ENCODE results near the gene FBXO2.

FBXO2 gene

DNA sequence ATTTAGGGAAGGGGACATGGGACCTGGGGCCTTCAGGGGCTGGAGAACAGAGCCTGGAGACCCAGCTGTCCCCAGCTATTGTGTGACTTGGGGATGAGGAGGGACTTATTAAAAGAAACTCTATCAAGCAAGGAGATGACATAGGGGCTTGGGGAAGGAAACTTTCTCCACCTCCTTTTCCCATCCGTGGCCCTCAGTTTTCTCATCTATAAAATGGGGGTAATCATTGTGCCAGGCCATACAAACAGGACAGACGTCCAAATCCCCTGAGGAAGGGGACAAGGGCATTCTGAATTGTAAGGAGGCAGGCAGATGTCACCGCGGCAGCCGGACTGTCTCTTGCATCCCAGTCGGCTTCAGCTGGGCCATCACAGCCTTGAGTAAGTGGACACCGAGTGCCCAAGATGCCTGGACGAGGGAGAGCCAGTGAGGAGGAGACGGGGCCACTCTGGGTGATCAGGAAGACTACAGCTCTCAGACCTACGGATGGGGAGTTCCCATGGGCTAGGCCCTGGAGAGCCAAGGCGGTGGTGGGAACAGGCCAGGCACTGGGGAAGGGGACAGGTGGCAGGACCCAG lies 1.9 kb downstream of the FBXO2 start:
- DNase-seq = no peak

DNA sequence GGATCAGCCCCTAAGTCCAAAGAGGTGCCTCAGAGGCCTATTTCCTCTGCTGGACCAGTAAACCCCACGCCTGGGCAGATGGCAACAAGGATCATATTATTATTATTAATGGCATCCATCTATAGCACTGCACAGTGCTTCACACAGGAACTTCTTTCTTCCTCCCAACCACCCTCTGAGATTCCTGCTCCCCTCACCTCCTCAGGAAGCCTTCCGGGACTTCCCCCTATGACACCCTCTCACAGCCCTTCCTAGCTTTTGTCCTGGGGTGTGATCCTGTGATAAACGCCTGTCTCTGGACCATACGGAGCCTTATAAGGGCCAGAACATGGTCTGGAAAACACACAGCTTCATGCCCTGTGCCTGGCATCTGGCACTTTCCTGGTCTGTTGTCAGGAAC lies 3.2 kb downstream of the FBXO2 start:
- no peak for DNase-seq

DNA sequence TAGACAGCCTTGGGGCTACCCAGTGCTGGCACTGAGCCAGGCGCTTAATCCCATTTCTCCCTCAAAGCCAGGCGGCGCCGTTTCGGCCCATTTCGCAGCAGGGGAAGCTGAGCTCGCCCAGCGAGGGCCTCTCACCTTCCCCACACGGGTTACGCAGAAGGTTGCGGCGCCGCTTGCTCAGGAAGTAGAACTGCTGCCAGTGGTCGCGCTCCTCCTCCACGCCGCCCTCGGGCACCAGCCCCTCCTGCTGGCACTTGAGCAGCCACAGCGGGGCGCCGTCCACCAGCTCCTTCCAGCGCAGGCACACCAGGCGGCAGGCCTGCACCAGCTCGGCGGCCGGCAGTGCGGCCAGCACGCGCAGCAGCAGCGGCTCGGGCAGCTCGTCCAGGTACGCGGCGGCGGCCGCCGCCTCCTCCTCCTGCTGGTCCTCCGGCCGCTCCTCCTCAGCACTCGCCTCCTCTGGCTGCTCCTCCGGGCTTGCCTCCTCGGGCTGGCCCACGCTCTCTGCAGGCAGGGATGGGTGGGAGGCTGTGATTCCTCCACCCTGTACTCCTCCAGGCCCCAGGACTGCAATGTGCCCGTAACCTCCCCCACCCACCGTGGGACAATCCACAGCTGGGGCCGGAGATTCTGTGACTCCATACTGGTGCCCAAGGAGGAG lies 3.8 kb downstream of the FBXO2 start:
- DNase-seq = peak; percentile 70

DNA sequence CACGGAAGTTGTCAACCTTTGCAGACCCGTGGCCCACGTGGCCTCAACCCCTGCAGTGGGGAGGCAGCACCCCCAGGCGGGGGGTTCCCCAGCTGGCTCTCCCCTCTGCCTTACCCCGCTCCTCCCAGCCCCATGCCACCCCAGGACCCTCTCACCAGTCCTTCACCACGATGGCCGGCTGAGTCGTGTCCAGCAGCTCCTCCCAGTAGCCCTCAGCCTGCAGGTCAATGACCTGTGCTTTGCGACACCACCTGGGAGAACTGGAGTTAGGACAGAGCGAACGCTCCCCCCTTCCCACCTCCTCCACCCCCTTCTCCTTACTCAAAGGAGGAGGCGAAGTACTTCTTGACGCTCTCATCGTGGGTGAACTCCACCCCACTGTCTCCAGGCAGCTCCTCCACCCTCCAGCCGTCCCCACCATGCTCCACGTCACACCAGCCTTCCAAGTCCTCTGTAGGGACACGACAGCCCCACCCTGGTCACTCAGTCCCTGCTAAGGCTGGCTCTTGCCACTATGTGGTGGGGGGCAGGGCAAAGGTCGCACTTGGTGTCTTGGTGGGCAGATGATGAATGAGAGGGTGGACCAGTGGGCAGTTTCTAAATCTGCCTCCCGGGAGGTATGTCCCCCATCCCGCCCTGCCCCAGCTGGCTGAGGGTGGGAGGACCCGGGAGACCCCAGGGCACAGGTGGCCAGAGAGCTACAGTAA lies 4.5 kb downstream of the FBXO2 start:
- DNase-seq = no peak

DNA sequence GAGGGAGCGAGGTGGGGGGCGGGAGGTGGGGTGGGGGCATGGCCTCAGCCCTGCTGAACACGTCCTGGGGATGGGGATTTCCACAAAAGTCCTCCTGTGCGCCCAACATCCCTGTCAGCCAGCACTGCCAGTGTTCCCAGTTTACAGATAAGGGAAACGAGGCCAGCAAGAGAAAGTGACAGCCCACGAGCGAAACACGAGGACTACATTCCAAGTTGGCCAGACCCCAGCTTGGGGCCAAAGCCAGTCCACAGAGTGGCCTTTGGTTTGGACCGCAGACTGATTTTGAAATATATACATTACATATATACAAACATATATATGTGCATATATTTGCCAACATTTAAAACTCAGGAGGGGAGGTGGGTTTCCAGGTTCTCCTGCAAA lies 5.0 kb downstream of the FBXO2 start:
- no peak for DNase-seq

DNA sequence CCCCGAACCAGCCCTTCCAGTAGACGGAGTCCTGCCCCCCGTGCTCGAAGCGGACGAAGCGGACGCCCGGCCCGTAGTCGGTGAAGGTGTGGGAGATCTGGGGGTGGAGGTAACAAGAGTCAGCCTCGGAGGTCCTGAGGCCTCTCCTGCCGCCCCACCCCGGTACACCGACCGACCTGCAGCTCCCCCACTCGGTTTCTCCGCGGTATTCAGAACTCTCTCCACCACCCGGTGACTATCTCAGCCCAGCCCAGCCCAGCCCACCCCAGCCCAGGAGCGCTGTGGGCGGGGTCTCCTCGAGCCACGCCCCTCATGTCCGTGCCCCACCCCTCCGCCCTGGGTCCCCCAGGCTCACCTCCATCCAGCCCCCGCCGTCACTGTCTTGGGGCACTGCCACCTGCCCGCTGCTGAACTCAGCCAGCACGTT lies 5.5 kb downstream of the FBXO2 start:
- DNase-seq = no peak

DNA sequence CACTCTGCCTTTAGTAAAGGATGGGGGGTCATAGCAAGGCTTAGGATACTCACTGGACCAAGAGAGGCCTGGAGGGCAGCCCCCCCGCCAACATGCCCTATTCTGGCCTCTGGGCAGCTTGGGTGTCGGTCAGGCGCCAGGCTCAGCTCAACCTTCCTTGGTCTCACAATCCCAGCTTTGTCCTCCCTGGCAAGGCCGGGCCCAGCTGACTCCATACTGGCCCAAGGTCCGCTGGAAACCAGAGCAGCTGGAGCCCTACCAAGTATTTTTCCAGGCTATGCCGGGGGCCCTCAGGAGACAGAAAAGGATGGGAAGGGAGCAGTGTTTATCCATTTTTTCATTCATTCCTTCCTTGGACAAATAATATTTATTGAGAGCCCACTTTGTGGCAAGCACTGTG lies 6.2 kb downstream of the FBXO2 start:
- peak; percentile 53 for DNase-seq

DNA sequence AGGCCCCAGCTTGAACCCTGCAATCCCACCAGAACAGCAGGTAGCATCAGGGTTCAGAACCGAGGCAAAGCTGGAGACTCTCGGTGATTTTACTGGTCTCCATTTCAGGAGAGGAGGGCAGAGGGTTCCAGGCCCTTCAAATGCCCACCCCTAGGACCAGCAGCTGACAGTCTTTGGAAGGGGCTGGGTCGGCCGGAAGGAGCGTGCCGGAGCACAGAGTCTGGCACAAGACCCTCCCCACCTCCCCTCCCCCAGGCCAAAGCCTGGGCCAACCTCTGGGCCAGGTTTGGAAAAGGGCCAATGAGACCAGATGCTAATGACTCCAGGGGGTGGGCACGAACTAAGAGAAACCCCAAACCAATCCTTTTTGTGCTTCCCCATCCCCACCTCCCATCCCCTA lies 6.9 kb downstream of the FBXO2 start:
- DNase-seq = no peak

DNA sequence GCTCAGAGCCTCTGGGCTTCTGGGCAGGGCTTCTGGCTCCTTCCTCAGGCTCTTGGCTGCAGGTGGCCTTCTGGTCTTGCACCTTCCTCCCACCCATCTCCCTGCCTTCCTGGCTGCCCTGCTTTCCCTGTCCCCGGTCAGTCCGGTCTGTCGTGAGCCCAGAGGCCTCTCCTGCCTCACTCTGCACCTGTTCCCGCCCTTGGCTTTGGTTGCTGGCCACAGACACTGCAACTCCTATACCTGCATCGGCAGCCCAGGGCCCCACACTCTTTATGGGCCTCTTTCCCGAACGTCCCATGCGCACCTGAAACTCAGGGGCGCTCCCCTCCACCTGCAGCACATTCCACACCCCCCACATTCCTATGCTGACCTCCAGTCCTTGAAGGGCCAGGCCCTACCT lies 7.9 kb downstream of the FBXO2 start:
- DNase-seq = no peak

DNA sequence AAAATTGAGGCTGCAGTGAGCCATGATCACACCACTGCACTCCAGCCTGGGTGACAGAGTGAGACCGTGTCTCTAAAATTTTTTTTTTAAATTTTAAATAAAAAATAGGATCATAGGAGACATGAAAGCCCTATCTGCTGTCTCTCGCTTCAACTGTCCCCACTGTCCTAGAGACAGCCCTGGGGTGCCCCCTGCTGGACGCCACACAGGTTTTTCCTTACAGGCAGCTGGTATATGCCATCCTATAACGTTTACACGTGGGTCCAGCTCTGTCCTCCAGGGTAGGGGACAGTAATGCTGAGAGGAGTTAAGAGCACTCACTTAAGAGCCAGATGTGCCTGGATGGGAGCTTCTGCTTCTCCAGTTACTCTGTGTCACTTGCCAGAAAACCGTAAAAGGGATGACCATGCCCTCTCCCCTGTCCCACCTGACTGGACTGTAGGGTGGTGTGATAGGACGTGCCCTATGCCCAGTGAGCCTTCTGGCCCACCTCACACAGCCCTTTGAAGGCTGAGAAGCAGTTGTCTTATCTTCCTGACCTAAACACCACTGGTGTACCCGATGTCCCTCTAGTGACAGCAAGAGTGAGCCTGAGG lies 8.5 kb downstream of the FBXO2 start:
- peak; percentile 84 for DNase-seq

DNA sequence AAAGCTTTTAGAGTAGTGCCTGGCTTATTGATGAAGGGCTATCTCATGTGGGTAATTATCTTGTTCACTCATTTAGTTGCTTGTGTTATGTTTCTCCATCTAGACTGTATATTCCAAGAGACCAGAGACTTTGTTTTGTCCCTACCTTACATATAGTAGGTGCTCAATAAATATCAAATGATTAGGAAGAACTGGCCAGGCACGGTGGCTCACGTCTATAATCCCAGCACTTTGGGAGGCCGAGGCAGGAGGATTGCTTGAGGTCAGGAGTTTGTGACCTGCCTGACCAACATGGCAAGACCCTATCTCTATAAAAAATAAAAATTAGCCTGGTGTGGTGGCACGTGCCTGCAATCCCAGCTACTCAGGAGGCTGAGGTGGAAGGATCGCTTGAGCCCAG lies 9.0 kb downstream of the FBXO2 start:
- DNase-seq = no peak

DNA sequence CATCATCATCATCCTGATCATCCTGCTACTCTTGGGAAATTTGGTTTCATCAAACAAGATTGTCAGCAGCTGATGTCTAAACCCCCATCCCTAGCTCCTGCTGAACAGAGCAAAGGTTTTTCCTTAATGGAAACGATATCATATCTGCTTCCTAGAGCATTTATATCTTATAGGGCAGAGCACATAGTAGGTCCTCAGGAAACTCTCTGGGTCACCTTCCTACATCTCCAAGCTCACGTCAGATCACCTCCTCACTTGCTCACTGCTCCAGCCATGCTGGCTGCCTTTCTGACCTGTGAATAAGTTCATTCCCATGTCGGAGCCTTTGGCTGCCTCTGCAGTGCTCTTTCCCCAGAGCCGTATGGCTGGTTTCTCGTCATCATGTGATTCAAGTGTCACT lies 10.4 kb downstream of the FBXO2 start:
- DNase-seq = no peak

DNA sequence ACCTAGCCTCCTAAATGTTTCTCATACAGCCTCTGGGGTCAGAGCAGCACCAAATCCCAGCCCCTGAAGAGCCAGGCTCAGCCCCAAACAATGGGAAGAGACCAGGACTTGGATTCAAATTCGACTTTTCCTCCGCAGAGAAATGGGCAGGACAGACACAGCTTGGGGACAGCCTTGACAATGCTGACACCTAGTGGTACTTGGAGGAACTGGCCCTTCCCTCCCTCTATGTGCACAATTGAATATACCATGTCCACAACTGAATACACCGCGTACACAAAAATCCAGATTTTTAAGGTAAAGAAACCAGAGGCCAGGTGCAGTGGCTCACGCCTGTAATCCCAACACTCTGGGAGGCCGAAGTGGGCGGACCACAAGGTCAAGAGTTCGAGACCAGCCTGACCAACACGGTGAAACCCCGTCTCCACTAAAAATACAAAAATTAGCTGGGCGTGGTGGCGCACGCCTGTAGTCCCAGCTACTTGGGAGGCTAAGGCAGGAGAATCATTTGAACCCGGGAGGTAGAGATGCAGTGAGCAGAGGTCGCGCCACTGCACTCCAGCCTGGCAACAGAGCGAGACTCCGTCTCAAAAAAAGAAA lies 11.7 kb downstream of the FBXO2 start:
- DNase-seq = peak; percentile 81

DNA sequence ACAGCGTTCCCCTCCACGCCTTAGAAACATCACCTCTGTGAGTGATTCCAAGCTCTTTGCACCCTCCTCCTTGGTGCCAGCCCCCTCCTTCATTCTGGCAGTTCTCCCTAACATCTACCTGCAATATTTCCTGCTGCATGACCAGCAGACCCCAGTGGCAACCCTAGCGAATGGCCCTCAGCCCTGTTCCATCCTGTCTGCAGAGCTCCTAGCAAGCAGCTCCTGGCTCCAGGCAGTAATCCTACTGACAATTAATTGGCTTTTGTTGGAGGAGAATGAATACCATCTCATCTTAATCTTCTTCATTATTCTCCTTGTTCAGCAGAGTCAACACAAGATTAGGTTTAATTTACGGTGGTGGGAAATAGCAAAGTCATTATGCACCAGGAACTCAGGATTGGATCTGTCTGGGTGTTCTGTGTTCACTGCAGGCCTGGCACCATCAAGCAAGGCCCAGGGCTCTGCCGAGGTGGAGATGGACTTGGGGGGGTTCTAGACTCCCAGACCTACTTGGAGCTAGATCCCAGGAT lies 12.4 kb downstream of the FBXO2 start:
- DNase-seq = no peak

DNA sequence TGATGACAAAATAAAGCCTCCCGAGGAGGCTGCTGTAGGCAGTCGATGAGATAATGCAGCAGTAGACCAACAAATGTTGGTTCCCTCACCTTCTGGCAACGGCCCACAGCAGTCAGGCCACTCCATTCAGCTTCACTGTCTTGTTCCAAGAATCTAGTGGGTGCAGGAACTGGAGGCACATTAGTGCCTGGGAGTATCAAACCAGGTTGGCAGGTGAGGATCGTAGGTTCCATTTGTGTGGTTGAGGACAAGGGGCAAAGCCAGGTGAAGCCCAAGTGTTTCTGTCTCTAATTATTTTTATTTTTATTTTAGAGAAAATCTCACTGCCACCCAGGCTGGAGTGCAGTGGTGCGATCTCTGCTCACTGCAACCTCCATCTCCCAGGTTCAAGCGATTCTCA lies 13.3 kb downstream of the FBXO2 start:
- DNase-seq = no peak

DNA sequence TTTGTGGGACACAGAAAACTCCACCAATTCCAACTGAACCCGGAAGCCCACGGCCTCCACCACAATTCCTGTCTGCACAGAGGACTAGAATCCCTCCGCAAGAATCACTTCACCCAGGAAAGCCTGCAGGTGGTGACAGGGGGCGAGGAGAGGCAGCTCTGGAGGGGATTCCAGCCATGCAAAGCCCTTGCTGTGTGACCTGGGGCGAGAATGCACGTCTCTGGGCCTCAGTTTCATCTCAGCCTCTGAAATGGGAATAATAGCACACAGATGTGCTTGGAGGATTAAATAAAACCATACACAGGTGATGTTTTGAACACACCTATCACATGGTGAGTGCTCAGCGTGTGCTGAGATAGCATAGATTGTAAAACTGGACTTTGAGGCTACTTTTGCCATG lies 14.1 kb downstream of the FBXO2 start:
- DNase-seq = no peak

DNA sequence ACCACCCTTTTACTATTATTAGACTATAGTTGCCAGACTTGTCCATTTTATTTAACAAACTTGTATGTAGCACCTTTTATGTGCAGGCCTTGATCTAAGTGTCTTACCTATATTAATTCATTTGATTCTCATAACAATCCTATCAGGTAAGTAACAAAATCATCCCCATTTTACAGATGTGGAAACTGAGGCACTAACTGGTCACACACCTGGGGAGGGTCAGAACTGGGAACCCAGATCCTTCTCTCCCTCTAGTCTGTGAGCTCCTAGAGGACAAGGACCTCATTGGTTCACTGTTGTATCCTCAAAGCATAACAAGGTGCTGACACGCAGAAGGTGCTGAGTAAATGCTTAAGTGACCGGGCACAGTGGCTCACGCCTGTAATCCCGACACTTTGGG lies 14.9 kb downstream of the FBXO2 start:
- DNase-seq = no peak

DNA sequence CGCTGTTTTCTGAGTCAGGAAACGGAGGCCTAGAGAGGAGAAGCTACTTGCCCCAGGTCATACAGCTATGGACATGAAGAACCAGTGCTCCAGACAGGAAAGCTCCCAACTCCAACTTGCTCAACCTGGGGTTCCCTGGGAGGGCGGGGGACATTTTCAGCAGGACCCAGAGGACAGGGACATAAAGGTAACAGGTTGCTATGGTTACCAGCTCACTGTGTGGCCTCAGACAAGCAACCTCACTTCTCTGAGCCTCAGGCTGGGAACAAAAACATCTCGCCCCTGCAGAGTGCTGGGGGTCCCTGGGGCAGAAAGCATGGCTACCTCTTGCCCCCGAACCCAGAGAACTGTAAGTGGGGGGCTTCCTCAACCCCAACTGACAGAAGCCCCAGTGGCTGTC lies 16.1 kb downstream of the FBXO2 start:
- no peak for DNase-seq

DNA sequence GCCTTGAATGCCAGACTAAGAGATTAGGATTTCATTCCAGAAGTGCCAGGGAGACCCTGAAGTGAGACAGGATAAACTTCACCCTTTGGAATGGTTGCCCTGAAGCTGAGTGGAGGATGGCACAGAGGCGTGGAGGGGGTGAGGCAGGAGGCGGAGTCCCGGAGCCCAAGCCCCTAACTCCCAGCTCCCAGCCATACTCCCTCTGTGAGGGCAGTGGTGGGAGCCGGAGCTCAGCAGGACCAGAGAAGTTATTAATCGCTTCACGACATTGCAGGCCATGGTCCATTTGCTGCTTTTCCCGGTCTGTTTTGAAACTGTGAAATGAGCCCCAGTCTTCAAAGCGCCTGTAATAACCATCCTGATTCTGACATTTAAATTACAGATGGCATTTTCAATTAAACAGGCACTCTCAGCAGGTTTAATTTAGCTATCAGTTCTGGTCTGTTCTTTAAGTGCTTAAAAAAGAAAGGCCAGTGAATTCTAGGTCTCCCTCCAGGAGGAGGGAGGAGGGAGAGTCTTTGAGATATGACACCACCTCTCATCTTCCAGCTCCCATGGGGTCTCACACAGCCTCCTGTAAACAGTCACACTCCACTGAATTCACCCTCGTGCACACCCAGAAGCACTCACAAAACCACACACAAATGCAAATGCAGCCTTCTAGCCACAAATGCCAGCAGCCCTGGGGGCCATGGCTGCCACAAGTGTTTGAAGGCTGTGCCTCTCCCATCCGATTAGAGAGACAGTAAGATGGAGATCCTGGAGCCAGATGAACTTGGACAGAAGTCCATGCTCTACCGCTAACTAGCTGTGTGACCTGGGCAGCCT lies 19.6 kb downstream of the FBXO2 start:
- DNase-seq = no peak

DNA sequence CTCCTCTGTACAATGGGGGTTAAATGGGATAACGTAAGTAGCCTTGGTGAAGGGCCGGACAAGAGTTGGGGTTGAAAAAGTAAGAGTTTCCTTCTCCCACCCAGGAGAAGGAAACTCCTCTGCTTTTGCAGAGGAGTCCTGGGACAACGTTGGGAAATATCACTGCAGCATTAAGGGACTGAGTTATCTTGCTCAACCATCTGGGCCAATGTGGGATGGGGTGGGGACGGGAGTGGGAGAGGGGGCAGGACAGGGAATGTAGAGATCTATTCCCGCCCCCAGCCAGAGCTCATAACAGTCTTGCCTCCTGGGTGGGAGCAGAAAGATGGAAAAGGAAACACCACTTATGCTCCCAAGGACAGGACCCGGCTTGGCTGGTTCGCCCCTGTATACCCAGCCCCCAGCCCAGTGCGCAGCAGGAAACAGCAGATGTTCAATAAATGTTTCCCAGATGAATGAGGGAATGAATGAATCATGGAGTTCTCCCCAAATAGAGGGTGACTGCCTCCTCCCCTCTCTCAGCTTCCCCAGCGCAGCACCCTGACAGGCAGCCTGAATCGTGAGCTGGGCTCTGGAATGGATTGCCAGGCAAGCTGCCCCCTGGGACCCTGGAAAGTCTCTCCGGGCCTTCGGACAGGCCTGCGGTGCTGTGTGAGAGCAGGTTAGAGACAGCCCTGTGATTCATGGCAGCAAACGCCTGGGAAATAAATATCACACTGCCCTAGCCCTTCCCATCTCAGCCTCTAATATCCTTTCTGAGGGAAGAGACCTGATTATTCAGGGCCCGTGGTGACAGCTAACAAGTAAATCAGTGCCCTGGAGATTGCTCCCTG lies 24.8 kb downstream of the FBXO2 start:
- no peak for DNase-seq

DNA sequence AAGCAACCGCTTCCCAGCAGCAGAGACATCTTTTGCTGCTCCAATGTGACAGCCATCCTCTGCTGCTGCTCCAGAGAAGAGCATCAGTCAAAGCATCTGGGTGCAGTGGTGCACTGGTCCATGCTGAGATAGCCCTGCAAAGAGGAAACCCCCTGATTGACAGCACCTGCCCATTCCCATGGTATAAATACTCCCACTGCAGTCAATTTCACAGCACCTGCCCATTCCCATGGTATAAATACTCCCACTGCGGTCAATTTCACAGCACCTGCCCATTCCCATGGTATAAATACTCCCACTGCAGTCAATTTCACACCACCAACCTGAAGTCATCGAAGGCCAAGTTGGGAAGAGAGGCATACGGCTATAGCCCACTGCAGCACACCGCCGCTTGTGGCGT lies 25.5 kb downstream of the FBXO2 start:
- no peak for DNase-seq

DNA sequence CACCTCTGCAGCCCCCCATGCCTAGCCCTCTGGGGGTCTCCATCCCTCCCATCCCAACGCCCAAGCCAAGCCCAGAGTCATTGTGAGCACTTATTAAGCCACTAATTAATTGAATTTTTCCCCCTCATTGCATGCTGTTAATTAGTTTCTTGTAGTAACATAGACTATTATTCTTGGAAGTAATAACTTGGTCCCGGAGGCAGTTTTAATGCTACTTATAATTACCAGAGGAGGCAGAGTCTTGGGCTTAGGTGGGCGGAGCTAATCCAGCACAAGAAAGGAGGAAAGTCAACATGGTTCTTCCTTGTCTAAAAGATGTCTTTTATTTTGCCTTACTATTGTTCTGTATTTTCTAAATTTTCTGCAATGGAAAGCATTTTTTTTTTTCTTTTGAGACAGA lies 27.7 kb downstream of the FBXO2 start:
- no peak for DNase-seq
